ENCODE results near the gene WWC1. TPM values are rescaled to one million over a fixed set of nuclear protein-coding genes. Genes with fewer than 3 reads are reported as not detected.

WWC1 gene
- total and polyA plus RNA-seq, 9 of the 15 experiments (the other 6 are each of a cell fraction or from before 2014, with no cell fraction given): under 0.01 to 0.54 (median 0.42) TPM; not detected in 6

DNA sequence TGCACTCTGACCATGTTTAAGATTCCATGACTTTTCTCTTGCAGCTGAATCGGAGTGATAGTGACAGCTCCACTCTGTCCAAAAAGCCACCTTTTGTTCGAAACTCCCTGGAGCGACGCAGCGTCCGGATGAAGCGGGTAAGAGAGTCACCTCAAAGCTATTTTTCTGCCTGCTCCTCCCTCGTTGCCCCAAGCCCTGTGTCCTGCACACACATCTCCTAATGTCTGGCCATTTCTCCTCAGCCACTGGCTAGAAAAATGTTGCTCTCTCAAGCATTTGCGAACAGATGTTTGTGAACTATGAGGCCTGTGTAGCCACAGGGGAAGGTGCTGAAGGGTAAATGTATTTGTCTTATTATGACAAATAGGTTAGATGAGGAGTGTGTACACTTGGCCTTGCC is 169.2 kb downstream of the WWC1 start:
- intact Hi-C loops (cut with micrococcal nuclease): no loop called here
- no peak for ATAC-seq
- Histone ChIP-seq H3K4me2 (ENCODE audit: insufficient read depth, low read length) (no peak overlapping the region), H2AFZ (ENCODE audit: low read depth, low read length) (no peak overlapping the region), H3K9ac (ENCODE audit: insufficient read depth in 1 of 2, low read depth in 2 of 2, low read length in 2 of 2) (no peak overlapping the region), H3K9me1 (ENCODE audit: control insufficient read depth, insufficient read depth, low read length) (no peaks in the 10 kb centered on the region), H3K27ac (ENCODE audit: extremely low read depth, low read depth, low read length) (no peak overlapping the region), H3K27me3 (ENCODE audit: control insufficient read depth in 2 of 2, insufficient read depth in 2 of 2, low read length in 2 of 2) (peaks cover 13 to 62% of the 10 kb centered on the region in 2 experiments; a peak in 4 of 5 replicates), H3K4me3 (no peak overlapping the region), H3K9me3 (replicated peaks; ENCODE audit: control insufficient read depth, insufficient read depth, low read depth, low read length) (no peaks in the 10 kb centered on the region), H4K20me1 (replicated peaks; ENCODE audit: control insufficient read depth, insufficient read depth, low read length) (no peaks in the 10 kb centered on the region), H3K36me3 (ENCODE audit: control insufficient read depth, insufficient read depth, low read length) (no peaks in the 10 kb centered on the region), H3K4me1 (replicated peaks in 1 of 2; ENCODE audit: control insufficient read depth in 2 of 2, insufficient read depth in 2 of 2, low read length in 2 of 2) (no peaks in the 10 kb centered on the region), H3K79me2 (ENCODE audit: control insufficient read depth, insufficient read depth, low read length) (no peaks in the 10 kb centered on the region)
- no peak for DNase-seq (ENCODE audit: extremely low read depth in 1 of 4, low spot score in 3 of 4)
- 2% methylated on average over 8 of the region's 9 CpGs for WGBS (ENCODE audit: insufficient coverage, low coverage, missing lambda C conversion rate)
- in situ Hi-C loops (cut with MboI): no loop called here
- ChIA-PET POLR2A (interaction anchor here (0.6 kb wide), 2 partner anchors 169 to 178 kb away, joined by 3 read pairs; partner anchors contain the start of gene WWC1), CTCF (ENCODE audit: low intra/inter-chr PET ratio) (no interaction called here)
- BruUV-seq (replicated peaks): no TSS peak
- TF ChIP-seq, protein P1, sequence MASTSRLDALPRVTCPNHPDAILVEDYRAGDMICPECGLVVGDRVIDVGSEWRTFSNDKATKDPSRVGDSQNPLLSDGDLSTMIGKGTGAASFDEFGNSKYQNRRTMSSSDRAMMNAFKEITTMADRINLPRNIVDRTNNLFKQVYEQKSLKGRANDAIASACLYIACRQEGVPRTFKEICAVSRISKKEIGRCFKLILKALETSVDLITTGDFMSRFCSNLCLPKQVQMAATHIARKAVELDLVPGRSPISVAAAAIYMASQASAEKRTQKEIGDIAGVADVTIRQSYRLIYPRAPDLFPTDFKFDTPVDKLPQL (IDR thresholded peaks at IDR 0.05; ENCODE audit: extremely low read depth, insufficient read length): no peak
- no peak for TF ChIP-seq PHF8 (IDR thresholded peaks at IDR 0.05; ENCODE audit: borderline replicate concordance, low read length)
- no peak for TF ChIP-seq NCOA1 (IDR thresholded peaks at IDR 0.05; ENCODE audit: low read depth)
- TF ChIP-seq ZNF668 (CRISPR knock-in tag; IDR thresholded peaks at IDR 0.05): no peak
- no peak for TF ChIP-seq RBFOX2 (IDR thresholded peaks at IDR 0.05; ENCODE audit: low read depth, low read length)
- no peak for TF ChIP-seq NR1H2 (CRISPR knock-in tag; IDR thresholded peaks at IDR 0.05)
- FAIRE-seq: no peak

DNA sequence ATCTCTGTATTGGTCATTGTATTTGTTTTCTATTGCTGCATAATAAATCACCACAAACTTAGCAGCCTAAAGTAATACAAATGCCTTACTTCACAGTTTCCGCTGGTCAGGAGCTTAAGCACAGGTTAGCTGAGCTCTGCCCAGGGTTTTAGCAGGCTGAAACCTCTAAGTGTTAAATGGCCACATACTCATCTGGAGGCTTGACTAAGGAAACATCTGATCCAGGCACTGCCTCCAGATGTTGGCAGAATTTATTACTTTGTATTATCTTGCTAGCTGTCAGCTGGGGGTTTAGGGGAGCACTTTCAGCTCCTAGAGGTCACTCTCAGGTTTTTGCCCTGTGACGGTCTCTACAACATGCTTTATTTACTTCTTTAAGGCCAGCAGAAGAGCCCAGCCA is 171.6 kb downstream of the WWC1 start:
- BruUV-seq (replicated peaks): no TSS peak
- Histone ChIP-seq H3K27ac (ENCODE audit: extremely low read depth, low read depth, low read length) (no peak overlapping the region), H2AFZ (ENCODE audit: low read depth, low read length) (no peak overlapping the region), H3K27me3 (ENCODE audit: control insufficient read depth in 2 of 2, insufficient read depth in 2 of 2, low read length in 2 of 2) (peaks cover 18 to 67% of the 10 kb centered on the region in 2 experiments; a peak in 4 of 5 replicates), H3K9me1 (ENCODE audit: control insufficient read depth, insufficient read depth, low read length) (no peaks in the 10 kb centered on the region), H3K9me3 (replicated peaks; ENCODE audit: control insufficient read depth, insufficient read depth, low read depth, low read length) (no peaks in the 10 kb centered on the region), H3K4me1 (replicated peaks in 1 of 2; ENCODE audit: control insufficient read depth in 2 of 2, insufficient read depth in 2 of 2, low read length in 2 of 2) (no peaks in the 10 kb centered on the region), H4K20me1 (replicated peaks; ENCODE audit: control insufficient read depth, insufficient read depth, low read length) (no peaks in the 10 kb centered on the region), H3K4me3 (no peak overlapping the region), H3K36me3 (ENCODE audit: control insufficient read depth, insufficient read depth, low read length) (no peaks in the 10 kb centered on the region), H3K79me2 (ENCODE audit: control insufficient read depth, insufficient read depth, low read length) (no peaks in the 10 kb centered on the region), H3K9ac (ENCODE audit: insufficient read depth in 1 of 2, low read depth in 2 of 2, low read length in 2 of 2) (no peak overlapping the region), H3K4me2 (ENCODE audit: insufficient read depth, low read length) (no peak overlapping the region)
- CTCF ChIA-PET (ENCODE audit: low intra/inter-chr PET ratio): no interaction called here
- WGBS (ENCODE audit: insufficient coverage, low coverage, missing lambda C conversion rate): 0% methylated on average over 2 of the region's 2 CpGs
- in situ Hi-C loops (cut with MboI): no loop called here
- DNase-seq (ENCODE audit: extremely low read depth in 1 of 4, low spot score in 3 of 4) (no peak), ATAC-seq (no peak), FAIRE-seq (no peak)
- POLR2A ChIA-PET: no interaction called here
- intact Hi-C loops (cut with micrococcal nuclease): no loop called here
- TF ChIP-seq SRSF9 (IDR thresholded peaks at IDR 0.05; ENCODE audit: borderline replicate concordance, low read depth, low read length): no peak
- no peak for TF ChIP-seq JUN (IDR thresholded peaks at IDR 0.05; ENCODE audit: borderline replicate concordance, low read depth, low read length)
- TF ChIP-seq JUN (CRISPR knock-in tag; IDR thresholded peaks at IDR 0.05; ENCODE audit: borderline replicate concordance): no peak
- TF ChIP-seq, protein P2, sequence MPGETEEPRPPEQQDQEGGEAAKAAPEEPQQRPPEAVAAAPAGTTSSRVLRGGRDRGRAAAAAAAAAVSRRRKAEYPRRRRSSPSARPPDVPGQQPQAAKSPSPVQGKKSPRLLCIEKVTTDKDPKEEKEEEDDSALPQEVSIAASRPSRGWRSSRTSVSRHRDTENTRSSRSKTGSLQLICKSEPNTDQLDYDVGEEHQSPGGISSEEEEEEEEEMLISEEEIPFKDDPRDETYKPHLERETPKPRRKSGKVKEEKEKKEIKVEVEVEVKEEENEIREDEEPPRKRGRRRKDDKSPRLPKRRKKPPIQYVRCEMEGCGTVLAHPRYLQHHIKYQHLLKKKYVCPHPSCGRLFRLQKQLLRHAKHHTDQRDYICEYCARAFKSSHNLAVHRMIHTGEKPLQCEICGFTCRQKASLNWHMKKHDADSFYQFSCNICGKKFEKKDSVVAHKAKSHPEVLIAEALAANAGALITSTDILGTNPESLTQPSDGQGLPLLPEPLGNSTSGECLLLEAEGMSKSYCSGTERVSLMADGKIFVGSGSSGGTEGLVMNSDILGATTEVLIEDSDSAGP (CRISPR knock-in tag; IDR thresholded peaks at IDR 0.05): no peak
- TF ChIP-seq, protein P3, sequence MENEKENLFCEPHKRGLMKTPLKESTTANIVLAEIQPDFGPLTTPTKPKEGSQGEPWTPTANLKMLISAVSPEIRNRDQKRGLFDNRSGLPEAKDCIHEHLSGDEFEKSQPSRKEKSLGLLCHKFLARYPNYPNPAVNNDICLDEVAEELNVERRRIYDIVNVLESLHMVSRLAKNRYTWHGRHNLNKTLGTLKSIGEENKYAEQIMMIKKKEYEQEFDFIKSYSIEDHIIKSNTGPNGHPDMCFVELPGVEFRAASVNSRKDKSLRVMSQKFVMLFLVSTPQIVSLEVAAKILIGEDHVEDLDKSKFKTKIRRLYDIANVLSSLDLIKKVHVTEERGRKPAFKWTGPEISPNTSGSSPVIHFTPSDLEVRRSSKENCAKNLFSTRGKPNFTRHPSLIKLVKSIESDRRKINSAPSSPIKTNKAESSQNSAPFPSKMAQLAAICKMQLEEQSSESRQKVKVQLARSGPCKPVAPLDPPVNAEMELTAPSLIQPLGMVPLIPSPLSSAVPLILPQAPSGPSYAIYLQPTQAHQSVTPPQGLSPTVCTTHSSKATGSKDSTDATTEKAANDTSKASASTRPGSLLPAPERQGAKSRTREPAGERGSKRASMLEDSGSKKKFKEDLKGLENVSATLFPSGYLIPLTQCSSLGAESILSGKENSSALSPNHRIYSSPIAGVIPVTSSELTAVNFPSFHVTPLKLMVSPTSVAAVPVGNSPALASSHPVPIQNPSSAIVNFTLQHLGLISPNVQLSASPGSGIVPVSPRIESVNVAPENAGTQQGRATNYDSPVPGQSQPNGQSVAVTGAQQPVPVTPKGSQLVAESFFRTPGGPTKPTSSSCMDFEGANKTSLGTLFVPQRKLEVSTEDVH (IDR thresholded peaks at IDR 0.05; ENCODE audit: low read depth, partially characterized antibody): no peak
- no peak for TF ChIP-seq RNF2 (IDR thresholded peaks at IDR 0.05)

All from K562 (cell line).